Neural cell (in vitro differentiated cells): ENCODE results near the gene GALNT3. TPM values are rescaled to one million over a fixed set of nuclear protein-coding genes. Genes with fewer than 3 reads are reported as not detected.

ENCODE experiments used
- H2AFZ ChIP-seq: fragments of 200-600, 300-800 bp; sonication (generic), shearing (Covaris generic); 2 replicates; pipeline ENCODE4 v1.6.0; 2014; ENCODE audit warnings: low read depth, mild to moderate bottlenecking, antibody characterized with exemption, low read length, moderate library complexity
- H3F3A ChIP-seq: fragments of 200-600 bp; shearing (Covaris generic); 2 replicates; pipeline ENCODE4 v1.6.1; 2016; ENCODE audit warnings: mild to moderate bottlenecking, moderate library complexity, mixed read lengths, antibody characterized with exemption, low read length; ENCODE audit not compliant: insufficient read depth, poor library complexity, severe bottlenecking
- H3K27ac ChIP-seq: fragments of 200-600, 300-800 bp; sonication (generic), shearing (Covaris generic); 2 replicates; pipeline ENCODE4 v1.5.1; 2014; ENCODE audit warnings: mild to moderate bottlenecking, low read length, moderate library complexity
- H3K27me3 ChIP-seq: fragments of 300-800, 200-600 bp; sonication (generic), shearing (Covaris generic); 2 replicates; pipeline ENCODE4 v1.6.0; 2014; ENCODE audit warnings: mild to moderate bottlenecking, low read depth, low read length, moderate library complexity; ENCODE audit not compliant: insufficient read depth
- H3K36me3 ChIP-seq: fragments of 300-800, 200-600 bp; sonication (generic), shearing (Covaris generic); 2 replicates; pipeline ENCODE4 v1.5.1; 2014; ENCODE audit warnings: mild to moderate bottlenecking, antibody characterized with exemption, low read length, moderate library complexity; ENCODE audit not compliant: insufficient read depth
- H3K4me2 ChIP-seq: fragments of 300-800, 200-600 bp; sonication (generic), shearing (Covaris generic); 2 replicates; pipeline ENCODE4 v1.6.0; 2014; ENCODE audit warnings: mild to moderate bottlenecking, low read length
- H3K4me3 ChIP-seq: fragments of 300-800, 200-600 bp; sonication (generic), shearing (Covaris generic); 2 replicates; pipeline ENCODE4 v1.5.1; 2014; ENCODE audit warnings: mild to moderate bottlenecking, low read length, moderate library complexity
- H3K79me2 ChIP-seq: fragments of 200-600 bp; shearing (Covaris generic); replicated peaks from 2 replicates; pipeline ENCODE4 v1.6.0; 2014; ENCODE audit warnings: mild to moderate bottlenecking, low read length, moderate library complexity; ENCODE audit not compliant: insufficient read depth
- H3K9ac ChIP-seq: fragments of 300-800, 200-600 bp; sonication (generic), shearing (Covaris generic); 2 replicates; pipeline ENCODE4 v1.6.1; 2016; ENCODE audit warnings: mild to moderate bottlenecking, low read length, mixed read lengths
- H3K9me2 ChIP-seq: fragments of 200-600 bp; shearing (Covaris generic); 2 replicates; pipeline ENCODE4 v1.6.1; 2016; ENCODE audit warnings: mild to moderate bottlenecking, low read length, mixed read lengths; ENCODE audit not compliant: insufficient read depth
- H3K9me3 ChIP-seq: fragments of 200-600, 300-800 bp; sonication (generic), shearing (Covaris generic); 2 replicates; pipeline ENCODE4 v1.6.1; 2016; ENCODE audit warnings: mild to moderate bottlenecking, mixed run types, low read length, moderate library complexity, mixed read lengths
- H4K20me1 ChIP-seq: fragments of 200-600 bp; shearing (Covaris generic); 2 replicates; pipeline ENCODE4 v1.6.1; 2016; ENCODE audit warnings: mild to moderate bottlenecking, mixed run types; ENCODE audit not compliant: insufficient read depth
- EP300 ChIP-seq: fragments of 450-650 bp; conservative IDR thresholded peaks from 2 replicates; pipeline ENCODE4 v1.6.1; 2014; ENCODE audit warnings: antibody characterized with exemption, mild to moderate bottlenecking, moderate library complexity; ENCODE audit not compliant: poor library complexity, severe bottlenecking
- EZH2 ChIP-seq: fragments of 200-600, 300-800 bp; shearing (Covaris generic), sonication (generic); IDR thresholded peaks from 2 replicates; pipeline ENCODE4 v1.6.1; 2014; ENCODE audit warnings: antibody characterized with exemption, low read length, borderline replicate concordance, mild to moderate bottlenecking; ENCODE audit not compliant: insufficient read depth, poor library complexity, severe bottlenecking
- MXI1 ChIP-seq: fragments of 450-650 bp; conservative IDR thresholded peaks from 2 replicates; pipeline ENCODE4 v1.6.1; 2014; ENCODE audit warnings: antibody characterized with exemption, mild to moderate bottlenecking; ENCODE audit not compliant: poor library complexity, severe bottlenecking
- POLR2AphosphoS5 ChIP-seq: IDR thresholded peaks from 2 replicates; pipeline ENCODE4 v1.6.1; 2012
- RAD21 ChIP-seq: fragments of 450-650 bp; conservative IDR thresholded peaks from 2 replicates; pipeline ENCODE4 v1.6.1; 2014; ENCODE audit warnings: antibody characterized with exemption, mild to moderate bottlenecking, moderate library complexity
- SMC3 ChIP-seq: fragments of 450-650 bp; conservative IDR thresholded peaks from 2 replicates; pipeline ENCODE4 v1.6.1; 2014; ENCODE audit warnings: antibody characterized with exemption, mild to moderate bottlenecking, moderate library complexity; ENCODE audit not compliant: poor library complexity
- TAF1 ChIP-seq: IDR thresholded peaks from 2 replicates; pipeline ENCODE4 v1.6.1; 2012; ENCODE audit warnings: low read depth
- polyA plus RNA-seq: library from polyadenylated mRNA; depleted of rRNA; stranded (reverse); fragments of >200 nt; gene quantifications from 2 replicates; pipeline ENCODE4 v1.2.3, GENCODE V29; 2014
- TF ChIP-seq, protein P1 (sequence below): IDR thresholded peaks from 2 replicates; pipeline ENCODE4 v1.6.1; 2012; ENCODE audit warnings: borderline replicate concordance
- TF ChIP-seq, protein P2 (sequence below): fragments of 450-650 bp; IDR thresholded peaks from 2 replicates; pipeline ENCODE4 v1.5.1; 2014; ENCODE audit warnings: antibody characterized with exemption, mild to moderate bottlenecking, moderate library complexity; ENCODE audit not compliant: poor library complexity, severe bottlenecking

The GALNT3 gene
- polyA plus RNA-seq, 1 donor from 2014 or later, result 3.7 TPM

DNA sequence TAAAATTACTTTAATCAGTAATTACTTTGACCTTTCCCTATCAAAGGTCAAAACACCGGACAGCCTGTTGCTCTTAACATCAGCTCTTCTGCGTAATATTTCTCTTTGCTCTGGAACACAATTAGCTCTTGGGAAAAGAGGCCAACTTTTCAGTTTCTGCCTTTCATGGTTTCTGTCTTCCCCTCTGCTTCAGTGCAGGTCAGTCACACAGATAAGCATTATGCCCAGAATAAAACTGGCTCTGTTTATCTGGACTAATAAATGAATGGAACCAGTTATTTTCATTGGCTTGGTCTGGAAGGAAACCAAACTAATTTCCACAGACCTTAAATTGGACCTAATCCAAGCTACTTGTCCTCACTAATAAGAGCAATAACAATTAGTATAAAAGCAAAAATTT lies 26.2 kb upstream of the GALNT3 start:
- no peak overlapping the region for H3K27ac ChIP-seq
- no peak overlapping the region for H3K9ac ChIP-seq
- H3F3A ChIP-seq, result no peaks in the 10 kb centered on the region
- no peak overlapping the region for H2AFZ ChIP-seq
- TF ChIP-seq TAF1 (no peak), SMC3 (no peak), EP300 (no peak), RAD21 (no peak), EZH2 (no peak), MXI1 (no peak), POLR2AphosphoS5 (no peak)
- TF ChIP-seq, protein P1, sequence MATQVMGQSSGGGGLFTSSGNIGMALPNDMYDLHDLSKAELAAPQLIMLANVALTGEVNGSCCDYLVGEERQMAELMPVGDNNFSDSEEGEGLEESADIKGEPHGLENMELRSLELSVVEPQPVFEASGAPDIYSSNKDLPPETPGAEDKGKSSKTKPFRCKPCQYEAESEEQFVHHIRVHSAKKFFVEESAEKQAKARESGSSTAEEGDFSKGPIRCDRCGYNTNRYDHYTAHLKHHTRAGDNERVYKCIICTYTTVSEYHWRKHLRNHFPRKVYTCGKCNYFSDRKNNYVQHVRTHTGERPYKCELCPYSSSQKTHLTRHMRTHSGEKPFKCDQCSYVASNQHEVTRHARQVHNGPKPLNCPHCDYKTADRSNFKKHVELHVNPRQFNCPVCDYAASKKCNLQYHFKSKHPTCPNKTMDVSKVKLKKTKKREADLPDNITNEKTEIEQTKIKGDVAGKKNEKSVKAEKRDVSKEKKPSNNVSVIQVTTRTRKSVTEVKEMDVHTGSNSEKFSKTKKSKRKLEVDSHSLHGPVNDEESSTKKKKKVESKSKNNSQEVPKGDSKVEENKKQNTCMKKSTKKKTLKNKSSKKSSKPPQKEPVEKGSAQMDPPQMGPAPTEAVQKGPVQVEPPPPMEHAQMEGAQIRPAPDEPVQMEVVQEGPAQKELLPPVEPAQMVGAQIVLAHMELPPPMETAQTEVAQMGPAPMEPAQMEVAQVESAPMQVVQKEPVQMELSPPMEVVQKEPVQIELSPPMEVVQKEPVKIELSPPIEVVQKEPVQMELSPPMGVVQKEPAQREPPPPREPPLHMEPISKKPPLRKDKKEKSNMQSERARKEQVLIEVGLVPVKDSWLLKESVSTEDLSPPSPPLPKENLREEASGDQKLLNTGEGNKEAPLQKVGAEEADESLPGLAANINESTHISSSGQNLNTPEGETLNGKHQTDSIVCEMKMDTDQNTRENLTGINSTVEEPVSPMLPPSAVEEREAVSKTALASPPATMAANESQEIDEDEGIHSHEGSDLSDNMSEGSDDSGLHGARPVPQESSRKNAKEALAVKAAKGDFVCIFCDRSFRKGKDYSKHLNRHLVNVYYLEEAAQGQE, result no peak
- TF ChIP-seq, protein P2, sequence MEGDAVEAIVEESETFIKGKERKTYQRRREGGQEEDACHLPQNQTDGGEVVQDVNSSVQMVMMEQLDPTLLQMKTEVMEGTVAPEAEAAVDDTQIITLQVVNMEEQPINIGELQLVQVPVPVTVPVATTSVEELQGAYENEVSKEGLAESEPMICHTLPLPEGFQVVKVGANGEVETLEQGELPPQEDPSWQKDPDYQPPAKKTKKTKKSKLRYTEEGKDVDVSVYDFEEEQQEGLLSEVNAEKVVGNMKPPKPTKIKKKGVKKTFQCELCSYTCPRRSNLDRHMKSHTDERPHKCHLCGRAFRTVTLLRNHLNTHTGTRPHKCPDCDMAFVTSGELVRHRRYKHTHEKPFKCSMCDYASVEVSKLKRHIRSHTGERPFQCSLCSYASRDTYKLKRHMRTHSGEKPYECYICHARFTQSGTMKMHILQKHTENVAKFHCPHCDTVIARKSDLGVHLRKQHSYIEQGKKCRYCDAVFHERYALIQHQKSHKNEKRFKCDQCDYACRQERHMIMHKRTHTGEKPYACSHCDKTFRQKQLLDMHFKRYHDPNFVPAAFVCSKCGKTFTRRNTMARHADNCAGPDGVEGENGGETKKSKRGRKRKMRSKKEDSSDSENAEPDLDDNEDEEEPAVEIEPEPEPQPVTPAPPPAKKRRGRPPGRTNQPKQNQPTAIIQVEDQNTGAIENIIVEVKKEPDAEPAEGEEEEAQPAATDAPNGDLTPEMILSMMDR, result no peak
- no peaks in the 10 kb centered on the region for H3K9me2 ChIP-seq
- H3K36me3 ChIP-seq, result no peaks in the 10 kb centered on the region
- H3K79me2 ChIP-seq, result no peaks in the 10 kb centered on the region
- H3K9me3 ChIP-seq, result no peaks in the 10 kb centered on the region
- H3K4me3 ChIP-seq, result no peak overlapping the region
- no peak overlapping the region for H3K4me2 ChIP-seq
- H3K27me3 ChIP-seq, result no peaks in the 10 kb centered on the region
- no peaks in the 10 kb centered on the region for H4K20me1 ChIP-seq

DNA sequence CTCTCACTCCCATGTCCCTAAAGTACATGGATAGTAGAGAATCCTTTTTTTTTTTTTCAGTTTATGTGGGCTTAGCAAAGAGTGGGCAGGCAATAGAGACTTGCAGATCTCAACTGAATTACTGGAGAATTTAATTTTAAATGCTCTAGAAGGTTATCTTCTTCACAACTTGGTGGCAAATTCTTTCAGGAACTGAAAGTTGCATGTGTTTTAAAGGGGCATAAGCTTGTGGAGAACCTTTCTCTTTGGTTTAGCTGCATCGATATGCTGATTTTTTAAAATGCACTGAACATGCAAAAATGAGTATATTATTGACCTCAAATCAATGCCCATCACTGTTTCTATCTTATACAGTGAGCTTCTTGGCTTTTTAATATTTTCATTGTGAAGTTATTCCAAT lies 24.9 kb upstream of the GALNT3 start:
- Histone ChIP-seq H3K4me2 (no peak overlapping the region), H3K27me3 (no peaks in the 10 kb centered on the region), H3K79me2 (no peaks in the 10 kb centered on the region), H2AFZ (no peak overlapping the region), H3K9me2 (no peaks in the 10 kb centered on the region), H3K4me3 (no peak overlapping the region), H3K36me3 (no peaks in the 10 kb centered on the region), H3K27ac (no peak overlapping the region), H3K9ac (no peak overlapping the region), H3K9me3 (no peaks in the 10 kb centered on the region), H4K20me1 (no peaks in the 10 kb centered on the region), H3F3A (no peaks in the 10 kb centered on the region)
- TF ChIP-seq, protein P1, result no peak
- TF ChIP-seq, protein P2, result no peak
- TF ChIP-seq RAD21, result no peak
